Activated CD4-positive, alpha-beta T cell treated with anti-CD3 and anti-CD28 coated beads, Interleukin-10, Interleukin-2, amounts not matched to agents 100 ng/mL and 50 ng/mL, durations not matched to agents 16 hours and 8 hours (primary cell): Measurements from ENCODE around the gene SKIDA1.
"Not testable (repeated sequence)": the region's sequence is repeated elsewhere in the genome, so short reads cannot be mapped to it uniquely, and the experiment has no call there.

Experiments
- DNase-seq: peaks from one replicate; pipeline ENCODE4 v3.0.0-alpha.2; 2020

Gene SKIDA1

DNA sequence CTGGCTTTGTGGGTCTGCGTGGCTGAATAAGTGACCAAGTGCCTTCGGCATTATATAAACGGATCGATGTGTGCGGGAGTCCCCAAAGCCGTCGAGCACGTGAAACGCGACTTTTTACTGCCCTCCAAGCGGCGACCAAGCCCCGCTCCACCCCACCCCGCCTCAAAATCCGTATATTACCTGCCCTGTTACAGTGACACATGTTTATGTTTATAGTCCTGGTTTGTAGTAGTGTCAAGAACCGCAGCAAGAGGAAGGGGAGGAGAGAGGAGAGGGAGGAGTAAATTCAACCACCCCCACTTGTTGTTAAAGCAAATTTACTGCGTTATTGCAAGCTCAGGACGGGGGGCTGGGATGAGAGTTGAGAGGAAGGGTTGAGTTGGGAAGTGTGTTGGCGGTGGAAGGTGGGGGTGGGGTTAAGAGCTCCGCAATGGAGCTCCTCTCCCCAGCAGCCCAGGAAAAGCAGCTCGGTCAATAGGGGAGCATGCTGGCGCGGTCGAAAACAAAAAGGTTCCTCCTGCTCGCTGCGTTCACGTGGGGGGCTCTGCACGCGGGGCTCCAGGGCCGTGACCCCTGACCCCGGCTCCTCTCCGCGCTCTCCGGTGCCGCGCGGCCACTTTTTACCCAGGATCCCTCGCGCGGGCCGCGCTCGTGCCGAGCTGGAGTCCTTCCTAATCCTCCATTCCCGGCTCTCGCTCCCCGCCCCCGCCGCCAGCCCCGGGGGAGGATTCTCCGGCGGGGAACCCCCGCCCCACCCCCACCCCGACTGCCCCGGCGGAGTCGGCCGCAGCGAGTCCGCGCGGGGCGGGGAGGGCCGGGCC lies at the start of gene SKIDA1:
Gene SKIDA1, minus strand, starts transcription at position 316 of the 821 bp plus-strand sequence. CDS start 7,860 bp downstream, outside the sequence.
- peak; percentile 75 for DNase-seq

DNA sequence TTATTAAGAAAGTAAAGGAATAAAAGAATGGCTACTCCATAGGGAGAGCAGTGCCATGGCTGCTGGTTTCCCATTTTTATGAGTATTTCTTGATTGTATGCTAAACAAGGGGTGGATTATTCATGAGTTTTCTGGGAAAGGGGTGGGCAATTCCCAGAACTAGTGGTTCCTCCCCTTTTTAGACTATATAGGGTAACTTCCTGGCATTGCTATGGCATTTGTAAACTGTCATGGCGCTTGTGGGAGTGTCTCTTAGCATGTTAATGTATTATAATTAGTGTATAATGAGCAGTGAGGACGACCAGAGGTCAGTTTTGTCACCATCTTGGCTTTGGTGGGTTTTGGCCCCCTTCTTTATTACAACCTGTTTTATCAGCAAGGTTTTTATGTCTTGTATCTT lies 49.0 kb upstream of the SKIDA1 start:
- not testable (repeated sequence) for DNase-seq

DNA sequence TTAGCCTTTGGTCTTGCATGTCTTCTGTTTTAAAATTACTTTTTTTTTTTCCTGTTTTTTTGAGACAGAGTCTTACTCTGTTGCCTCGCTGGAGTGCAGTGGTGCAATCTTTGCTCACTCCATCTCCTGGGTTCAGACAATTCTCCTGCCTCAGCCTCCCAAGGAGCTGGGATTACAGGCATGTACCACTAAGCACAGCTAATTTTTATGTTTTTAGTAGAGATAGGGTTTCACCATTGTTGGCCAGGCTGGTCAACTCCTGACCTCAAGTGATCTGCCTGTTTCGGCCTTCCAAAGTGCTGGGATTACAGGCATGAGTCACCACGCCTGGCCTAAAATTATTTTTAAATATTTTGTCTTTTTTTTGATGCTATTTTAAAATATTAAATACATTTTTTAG lies 47.1 kb upstream of the SKIDA1 start:
- no peak for DNase-seq

DNA sequence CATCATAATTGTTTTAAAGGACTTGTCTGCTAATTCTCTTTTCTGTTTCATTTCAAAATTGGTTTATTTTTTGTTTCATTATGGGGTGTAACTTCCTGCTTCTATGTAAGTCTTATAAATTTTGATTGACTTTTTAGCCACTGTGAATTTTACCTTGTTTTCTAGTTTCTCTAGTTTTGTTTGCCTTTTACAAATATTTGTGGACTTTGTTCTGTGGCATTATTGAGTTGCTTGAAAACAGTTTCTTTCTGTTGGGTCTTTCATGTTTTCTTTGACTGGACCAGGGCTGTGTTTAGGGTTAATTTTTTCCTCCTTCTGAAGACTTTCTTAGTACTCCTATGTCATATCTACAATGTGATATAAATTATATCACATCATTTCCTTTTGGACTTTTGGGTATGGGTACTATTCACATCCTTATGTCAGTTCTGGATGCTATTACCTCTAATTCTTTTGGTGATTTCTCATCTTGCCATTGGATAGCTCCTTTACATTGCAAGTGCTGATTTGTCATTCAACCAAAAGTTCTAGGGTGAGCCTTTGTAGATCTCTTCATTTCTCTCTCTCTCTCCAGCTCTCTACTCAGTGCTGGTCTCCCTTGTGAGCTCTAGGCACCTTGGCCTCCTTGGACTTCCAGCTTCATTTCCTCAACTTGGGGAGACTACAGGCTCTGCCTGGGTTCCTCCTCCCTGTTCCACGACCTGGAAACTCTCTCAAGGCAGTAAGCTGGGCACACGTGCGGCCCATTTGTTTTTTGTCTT lies 45.5 kb upstream of the SKIDA1 start:
- no peak for DNase-seq

DNA sequence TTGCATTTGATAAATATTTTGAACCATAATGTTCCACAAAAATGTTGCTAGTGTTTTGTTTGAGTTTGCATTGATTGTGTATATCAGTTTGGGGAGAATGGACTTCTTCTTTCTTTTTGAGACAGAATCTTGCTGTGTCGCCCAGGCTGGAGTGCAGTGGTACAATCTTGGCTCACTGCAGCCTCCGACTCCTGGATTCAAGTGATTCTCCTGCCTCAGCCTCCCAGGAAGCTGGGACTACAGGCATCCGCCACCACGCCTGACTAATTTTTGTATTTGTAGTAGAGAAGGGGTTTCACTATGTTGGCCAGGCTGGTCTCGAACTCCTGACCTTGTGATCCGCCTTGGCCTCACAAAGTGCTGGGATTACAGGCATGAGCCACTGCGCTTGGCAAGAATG lies 33.5 kb upstream of the SKIDA1 start:
- DNase-seq: not testable (repeated sequence)

DNA sequence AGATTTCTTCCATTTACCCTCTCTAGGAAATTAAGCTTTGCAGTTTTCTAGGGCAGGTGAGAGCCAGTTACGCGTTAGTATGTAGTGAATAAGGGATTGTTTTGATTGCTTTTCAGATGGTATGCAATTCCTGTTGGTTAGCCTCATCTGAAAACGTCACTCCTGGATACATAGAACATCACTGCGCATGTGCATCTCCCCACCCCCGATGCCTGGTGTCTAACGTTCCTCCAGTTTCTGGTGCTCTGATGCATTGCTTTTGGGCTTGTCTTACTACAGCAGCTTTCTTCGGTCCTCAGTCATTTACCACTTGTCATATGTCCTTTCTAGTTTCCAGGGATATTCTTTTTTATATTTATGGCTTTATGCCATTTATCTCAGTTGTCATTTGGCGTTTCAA lies 31.0 kb upstream of the SKIDA1 start:
- no peak for DNase-seq

DNA sequence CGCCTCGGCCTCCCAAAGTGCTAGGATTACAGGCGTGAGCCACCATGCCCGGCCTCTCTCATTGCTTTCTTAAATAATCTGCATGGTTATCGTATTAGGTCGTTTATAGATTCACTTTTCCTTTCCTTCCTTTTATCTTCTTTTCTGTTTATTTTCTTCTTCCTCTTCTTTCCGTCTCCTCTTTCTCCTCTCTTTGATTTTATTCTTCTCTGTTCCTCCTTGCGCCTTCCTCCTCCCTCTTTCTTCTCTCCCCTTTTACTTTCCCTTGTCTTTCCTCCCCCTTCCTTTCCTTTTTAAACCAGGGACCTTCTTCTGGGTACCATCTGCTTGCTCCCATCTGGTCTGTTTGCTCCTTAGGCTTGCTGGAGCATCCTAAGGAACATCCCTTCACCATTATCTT lies 27.2 kb upstream of the SKIDA1 start:
- DNase-seq: no peak

DNA sequence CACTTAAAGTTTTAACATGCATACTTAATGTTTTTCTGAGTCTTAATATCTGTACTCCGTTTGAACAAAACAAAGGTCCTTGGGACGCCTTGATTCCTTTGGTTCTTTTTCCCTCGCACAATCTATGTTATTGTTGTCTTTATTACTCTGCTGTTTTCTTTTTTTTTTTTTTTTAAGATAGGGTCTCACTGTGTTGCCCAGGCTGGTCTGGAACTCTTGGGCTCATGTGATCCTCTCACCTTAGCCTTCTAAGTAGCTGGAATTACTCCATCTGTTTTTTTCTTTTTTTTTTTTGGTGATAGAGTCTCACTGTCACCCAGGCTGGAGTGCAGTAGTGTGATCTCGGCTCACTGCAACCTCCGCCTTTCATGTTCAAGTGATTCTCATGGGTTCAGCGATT lies 21.8 kb upstream of the SKIDA1 start:
- no peak for DNase-seq

DNA sequence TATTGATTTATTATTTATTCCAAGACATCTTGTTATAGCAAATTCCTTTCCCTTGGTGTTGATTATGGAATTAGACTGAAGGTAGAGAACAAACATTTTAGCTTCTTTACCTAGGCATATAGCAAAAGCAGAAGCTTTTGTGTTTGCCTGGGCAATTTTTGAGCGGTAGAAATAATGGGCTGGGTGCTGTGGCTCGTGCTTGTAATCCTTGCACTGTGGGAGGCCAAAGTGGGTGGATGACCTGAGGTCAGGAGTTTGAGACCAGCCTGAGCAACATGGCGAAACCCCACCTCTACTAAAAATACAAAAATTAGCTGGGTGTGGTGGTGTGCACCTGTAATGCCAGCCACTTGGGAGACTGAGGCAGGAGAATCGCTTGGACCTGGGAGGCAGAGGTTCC lies 15.2 kb upstream of the SKIDA1 start:
- not testable (repeated sequence) for DNase-seq

DNA sequence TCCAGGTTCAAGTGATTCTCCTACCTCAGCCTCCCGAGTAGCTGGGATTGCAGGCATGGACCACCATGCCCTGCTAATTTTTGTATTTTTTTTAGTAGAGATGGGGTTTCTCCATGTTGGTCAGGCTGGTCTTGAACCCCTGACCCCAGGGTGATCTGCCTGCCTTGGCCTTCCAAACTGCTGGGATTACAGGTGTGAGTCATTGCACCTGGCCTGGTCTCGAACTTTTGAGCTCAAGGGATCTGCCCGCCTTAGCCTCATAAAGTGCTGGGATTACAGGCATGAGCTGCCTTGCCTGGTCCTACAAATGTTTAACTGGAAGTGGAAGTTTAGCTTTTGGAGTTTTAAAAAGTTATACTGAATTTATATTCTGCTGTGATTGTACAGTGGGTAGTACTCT lies 11.4 kb upstream of the SKIDA1 start:
- DNase-seq: no peak

DNA sequence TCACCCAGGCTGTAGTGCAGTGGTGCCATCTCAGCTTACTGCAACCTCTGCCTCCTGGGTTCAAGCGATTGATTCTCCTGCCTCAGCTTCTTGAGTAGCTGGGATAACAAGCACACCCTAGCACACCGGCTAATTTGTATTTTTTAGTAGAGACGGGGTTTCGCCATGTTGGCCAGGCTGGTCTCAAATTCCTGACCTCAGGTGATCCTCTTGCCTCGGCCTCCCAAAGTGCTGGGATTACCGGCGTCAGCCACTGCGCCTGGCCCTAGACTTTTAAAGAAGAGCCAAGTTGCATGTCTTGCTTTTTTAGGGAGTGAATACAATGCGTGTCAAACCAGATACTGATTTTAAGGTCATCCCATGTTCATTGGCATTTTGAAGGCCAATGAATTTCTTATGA lies 10.5 kb upstream of the SKIDA1 start:
- DNase-seq: not testable (repeated sequence)

DNA sequence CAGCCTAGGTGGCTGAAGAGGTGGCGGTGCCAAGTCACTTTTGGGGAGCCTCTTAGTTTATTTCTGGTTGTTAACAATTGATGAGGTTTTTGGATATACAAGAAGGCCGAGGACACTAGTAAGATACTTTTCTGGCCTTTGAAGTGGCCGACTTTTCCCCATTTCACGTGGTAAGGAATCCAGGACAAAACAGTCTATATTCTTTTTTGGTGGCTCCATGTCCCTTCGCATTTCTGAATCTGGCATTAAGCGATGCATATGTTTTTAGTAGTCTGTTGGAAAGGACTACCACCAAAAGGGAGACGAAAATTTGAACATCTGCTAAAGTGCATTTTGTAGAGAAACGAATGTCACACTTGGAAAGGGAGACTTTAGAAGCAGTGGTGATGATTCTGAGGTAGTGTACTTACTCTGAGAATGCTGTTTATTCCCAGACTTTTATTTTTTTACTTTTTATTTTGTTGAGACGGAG lies 10.0 kb upstream of the SKIDA1 start:
- DNase-seq: no peak

DNA sequence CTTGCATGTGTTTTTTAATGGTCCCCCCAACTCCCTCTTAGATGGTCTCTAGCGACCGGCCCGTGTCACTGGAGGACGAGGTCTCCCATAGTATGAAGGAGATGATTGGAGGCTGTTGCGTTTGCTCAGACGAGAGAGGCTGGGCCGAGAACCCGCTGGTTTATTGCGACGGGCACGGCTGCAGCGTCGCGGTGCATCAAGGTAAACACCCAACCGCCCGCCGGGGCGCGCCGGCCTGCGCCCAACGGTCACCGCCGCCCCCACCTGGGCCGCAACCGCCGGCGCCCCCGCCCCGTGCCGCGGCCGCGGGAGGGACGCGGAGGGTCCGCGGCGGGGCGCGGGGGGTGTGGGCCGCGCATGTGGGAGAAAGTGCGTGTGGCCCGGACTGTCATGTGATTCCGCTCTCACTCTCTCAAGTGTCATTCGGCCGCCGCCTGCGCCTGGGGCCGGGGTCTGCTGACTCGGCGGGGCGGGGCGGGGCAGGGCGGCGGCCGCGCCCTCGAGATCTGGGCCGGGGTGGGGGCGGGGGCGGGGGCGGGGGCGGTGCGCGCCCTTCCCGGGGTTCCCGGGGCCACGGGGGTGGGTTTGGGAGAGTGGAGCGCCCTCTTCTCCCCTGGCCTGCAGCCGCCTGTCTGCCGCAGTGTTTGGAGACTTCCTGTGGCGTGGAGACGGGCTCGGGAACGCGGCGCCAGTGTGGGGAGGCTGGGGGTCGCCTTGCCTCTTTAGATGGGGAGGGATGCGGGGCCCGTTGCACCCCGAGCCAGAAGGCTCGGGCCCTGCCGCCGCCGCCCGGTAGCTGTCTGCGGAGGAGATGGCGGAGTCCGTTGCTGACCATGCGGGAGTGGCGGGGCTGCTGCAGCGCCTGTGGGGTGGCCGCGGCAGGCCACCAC lies 9.4 kb upstream of the SKIDA1 start:
- DNase-seq: peak; percentile 57

DNA sequence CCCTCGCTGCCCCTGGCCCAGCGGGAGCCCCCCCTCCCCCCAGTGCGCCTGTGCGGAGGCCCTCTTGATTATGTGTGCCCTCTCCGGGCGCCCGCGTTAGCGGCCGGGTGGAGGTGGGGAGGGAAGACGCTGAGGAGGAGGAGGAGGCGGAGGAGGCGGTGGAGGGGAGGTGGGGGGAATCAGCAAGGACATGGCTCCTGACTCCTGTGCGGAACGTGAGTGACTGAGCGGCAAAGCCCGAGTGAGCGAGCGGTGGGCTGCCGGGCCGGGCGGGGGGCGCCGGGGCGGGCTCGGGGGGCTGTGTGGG lies 8.8 kb upstream of the SKIDA1 start:
- DNase-seq: no peak

DNA sequence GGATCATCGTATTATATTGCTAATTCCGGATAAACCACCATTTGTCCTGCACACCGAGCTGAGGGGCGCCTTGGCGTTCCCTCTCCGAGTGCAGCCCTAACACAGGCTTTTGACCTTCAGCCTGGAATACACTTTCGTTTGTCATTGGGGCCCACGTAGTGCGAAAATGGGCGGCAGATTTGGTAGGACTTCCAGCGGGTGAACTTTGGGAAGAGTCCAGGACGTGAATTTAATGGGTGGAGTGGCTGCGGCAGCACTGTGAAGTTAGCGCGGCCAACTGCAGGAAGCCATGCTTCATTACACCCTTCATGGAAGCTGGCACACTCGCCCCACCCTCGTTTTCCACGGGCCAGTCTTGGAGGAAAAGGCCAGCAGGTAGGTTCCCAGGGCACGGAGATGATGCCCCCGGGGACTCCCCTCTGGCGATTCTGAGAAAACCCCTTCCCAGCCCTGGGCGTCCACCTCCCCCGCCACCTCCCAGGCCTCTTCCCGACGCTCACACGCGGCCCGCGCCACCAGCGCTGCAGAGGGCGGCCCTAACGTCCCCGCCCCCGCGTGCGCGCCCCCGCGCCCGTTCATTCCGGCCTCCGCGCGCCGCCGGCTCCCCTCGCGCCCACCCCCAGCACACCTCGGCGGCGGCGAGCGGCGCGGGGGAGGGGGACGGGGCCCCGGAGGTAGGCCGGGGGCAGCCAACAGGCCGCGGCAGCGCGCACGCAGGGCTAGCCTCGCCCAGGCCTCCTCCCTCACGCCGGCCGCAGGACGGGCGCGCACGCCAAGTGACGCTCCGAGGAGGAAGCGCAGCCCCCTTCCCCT lies 8.2 kb upstream of the SKIDA1 start, which contains the start of gene MLLT10:
Gene MLLT10, plus strand, starts transcription at position 766 of the 813 bp plus-strand sequence. CDS start 413 bp downstream, outside the sequence.
- DNase-seq: peak; percentile 97

DNA sequence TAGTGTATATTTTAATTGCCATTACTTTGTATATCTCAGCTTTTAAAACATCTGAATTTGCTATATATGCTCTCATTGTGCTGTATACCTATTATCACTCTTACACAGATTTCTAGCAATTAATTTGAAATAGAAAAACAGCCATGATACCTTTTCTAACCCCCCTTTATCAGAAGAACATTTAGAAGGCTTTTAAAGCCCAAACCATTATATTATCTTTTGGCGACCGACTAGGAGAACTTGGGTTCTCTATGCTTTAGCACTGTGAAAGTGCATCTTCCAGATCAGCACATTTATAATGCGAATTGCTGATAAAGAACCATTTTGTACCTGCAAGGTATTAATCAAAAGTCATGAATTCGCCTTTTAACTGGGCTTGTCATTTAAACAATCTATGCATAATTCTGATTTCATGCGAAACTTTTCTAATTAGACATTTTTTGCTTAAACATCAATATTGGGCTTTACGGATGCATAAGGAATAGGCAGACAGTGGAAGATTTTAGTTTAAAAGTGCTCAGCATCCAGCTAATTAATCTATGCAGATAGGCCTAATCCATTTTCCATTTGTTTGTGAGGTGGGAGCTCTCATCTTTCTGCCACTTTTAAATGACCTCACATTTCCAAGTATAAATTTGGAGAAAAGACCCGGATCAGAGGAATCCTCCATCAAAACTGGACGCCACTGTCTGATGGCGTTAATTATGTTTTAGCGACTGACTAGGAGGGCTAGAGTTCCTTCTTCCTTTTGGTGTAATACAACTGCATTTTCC lies 7.4 kb upstream of the SKIDA1 start:
- DNase-seq: no peak

DNA sequence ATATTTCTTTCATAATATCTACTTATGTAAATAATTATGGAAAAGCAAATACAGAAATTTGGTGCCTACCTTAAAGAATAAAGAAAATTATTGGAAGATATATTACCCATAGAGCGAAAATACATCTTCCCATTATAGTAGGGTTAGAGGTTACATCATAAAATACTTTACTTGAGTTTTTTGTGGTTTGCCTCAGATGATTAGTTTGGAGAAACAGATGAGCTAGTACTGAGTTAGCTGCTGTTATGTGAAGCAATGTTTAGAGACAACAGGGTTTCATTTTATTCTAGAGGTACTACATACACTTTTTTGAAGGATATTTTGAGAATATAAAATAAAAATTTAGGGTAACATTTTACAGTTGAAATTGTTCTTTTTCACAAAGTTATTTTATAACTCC lies 5.7 kb upstream of the SKIDA1 start:
- DNase-seq: peak; percentile 28

DNA sequence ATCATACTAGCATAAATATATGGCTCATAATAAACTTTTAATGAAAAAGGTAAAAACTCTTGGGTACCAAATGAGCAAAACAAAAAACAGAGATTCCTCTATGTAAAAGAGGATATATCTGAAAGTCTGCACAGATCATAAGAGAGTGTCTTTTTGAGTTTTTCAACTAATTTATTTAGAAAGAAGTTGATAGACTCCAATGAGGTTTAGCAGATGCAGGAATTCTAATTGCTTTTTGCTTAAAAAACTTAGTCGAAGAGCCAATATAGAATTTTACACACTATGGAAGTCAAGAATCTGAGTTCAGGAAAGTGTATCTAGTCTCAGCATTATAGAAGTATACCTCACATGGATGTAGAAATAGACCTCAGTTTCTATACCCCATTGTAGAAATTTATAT lies 5.2 kb upstream of the SKIDA1 start:
- DNase-seq: no peak

DNA sequence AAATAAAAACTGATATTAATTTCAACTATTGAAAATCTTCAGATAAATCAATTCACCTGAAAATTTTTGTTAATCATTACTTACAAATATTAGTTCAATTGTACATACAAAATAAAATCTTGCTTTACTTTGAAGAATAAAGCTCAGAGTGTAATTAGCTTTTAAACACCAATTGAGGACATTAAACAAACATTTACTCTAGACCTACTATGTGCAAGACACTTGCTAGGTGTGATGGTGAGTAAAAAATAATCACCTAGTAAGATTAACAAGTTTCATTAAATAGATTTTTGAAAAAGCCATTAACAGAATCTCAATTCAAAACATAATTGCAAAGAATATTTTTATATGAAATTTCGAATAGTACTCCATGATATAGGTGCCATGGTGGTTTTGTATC lies 4.7 kb upstream of the SKIDA1 start:
- no peak for DNase-seq

DNA sequence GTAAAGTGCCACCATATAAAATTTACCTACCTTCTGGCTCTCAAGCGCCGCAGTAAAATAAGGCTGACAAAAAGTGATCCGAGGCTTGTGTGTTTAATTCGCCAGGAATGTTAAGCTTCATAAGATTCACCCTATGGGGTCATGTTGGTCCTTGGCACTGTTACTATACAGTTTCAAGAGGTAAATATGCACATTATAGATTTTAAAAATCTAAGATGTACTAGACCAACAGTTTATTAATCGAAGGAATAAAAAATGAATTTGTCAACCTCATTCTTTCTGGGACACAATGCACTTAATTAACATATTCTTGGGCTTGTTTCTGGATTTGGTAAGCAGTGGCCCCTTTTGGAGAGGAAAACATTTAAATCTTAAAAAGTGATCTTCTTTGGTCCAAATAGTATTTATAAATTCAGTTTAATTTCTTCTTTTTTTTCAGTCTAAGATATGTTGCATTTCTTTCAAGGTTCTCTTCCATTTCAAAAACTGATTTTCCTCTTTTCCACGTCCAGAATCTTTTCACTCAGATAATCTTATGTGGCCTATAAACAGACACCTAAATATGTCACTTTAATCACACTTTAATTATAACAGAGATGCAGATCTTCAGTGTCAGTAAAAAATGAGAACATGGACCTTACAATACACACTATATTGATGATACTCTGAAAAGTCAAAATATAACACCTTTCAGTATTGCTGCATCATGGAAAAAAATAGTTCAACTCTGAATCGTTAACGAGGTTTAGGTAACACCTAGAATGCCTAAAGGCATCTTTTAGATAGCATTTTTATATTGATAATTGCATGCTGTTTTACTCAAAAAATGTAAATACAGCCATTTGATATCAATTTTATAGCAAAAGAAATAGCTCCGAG lies 3.8 kb upstream of the SKIDA1 start:
- no peak for DNase-seq
